Naive thymus-derived CD8-positive, alpha-beta T cell (primary cell): ENCODE measurements around the gene S100A13. TPM values are rescaled to one million over a fixed set of nuclear protein-coding genes. Genes with fewer than 3 reads are reported as not detected.
"Not testable (repeated sequence)": the region's sequence is repeated elsewhere in the genome, so short reads cannot be mapped to it uniquely, and the experiment has no call there.

Experiments used
- ATAC-seq, 2 donors: fragments of 150-1000 bp; cut with Tn5 transposase in 1 of 2; sonication (Bioruptor Pico), chemical (Tn5 transposase) in 1 of 2; 1 replicate in 1 of 2; 2 replicates in 1 of 2; pipeline ENCODE4 v1.10.0; 2021; ENCODE audit warnings: mild to moderate bottlenecking in 2 of 2, moderate library complexity in 2 of 2
- POLR2A ChIA-PET: fragments of 350-600 bp; sonication (Branson Sonifier 250); formaldehyde crosslinking; loops from one replicate; lab custom pipeline; 2021; ENCODE audit warnings: antibody characterized with exemption; lab: Charles Lee
- DNase-seq, 10 donors: peaks; one replicate each; pipeline versions ENCODE4 v3.0.0 to v3.0.0-alpha.2; 2020 to 2022
- H3K27ac Mint-ChIP-seq, 10 donors: one replicate each; pipeline ENCODE4 v1.8.0; 2020 to 2022; ENCODE audit warnings: mild to moderate bottlenecking in 10 of 10, mixed read lengths in 10 of 10, moderate library complexity in 4 of 10, inconsistent platforms in 1 of 10
- H3K27me3 Mint-ChIP-seq, 5 donors: one replicate each; pipeline ENCODE4 v1.8.0; 2021 to 2022; ENCODE audit warnings: mixed read lengths in 5 of 5
- H3K36me3 Mint-ChIP-seq, 3 donors: one replicate each; pipeline ENCODE4 v1.8.0; 2020 to 2022; ENCODE audit warnings: mixed read lengths in 3 of 3, mild to moderate bottlenecking in 2 of 3, inconsistent platforms in 1 of 3
- H3K4me1 Mint-ChIP-seq, 4 donors: one replicate each; pipeline ENCODE4 v1.8.0; 2021 to 2022; ENCODE audit warnings: mixed read lengths in 4 of 4
- H3K4me3 Mint-ChIP-seq, 10 donors: one replicate each; pipeline ENCODE4 v1.8.0; 2020 to 2022; ENCODE audit warnings: mild to moderate bottlenecking in 10 of 10, mixed read lengths in 10 of 10, moderate library complexity in 6 of 10, inconsistent platforms in 1 of 10
- H3K9me3 Mint-ChIP-seq, 9 donors: one replicate each; pipeline ENCODE4 v1.8.0; 2020 to 2022; ENCODE audit warnings: mixed read lengths in 9 of 9, mild to moderate bottlenecking in 3 of 9, inconsistent platforms in 1 of 9, moderate library complexity in 1 of 9
- polyA plus RNA-seq, 3 donors: library from polyadenylated mRNA; unstranded; fragments of 300-500 nt; fragmentation: Illumina TruSeq; gene quantifications; one replicate each; pipeline ENCODE4 v1.2.3, GENCODE V29; 2021
- total RNA-seq, 8 experiments: library from RNA in 2 of 8; stranded (reverse) in 2 of 8; gene quantifications; one replicate each; pipeline ENCODE4 v1.2.3 and lab custom pipeline; 2021 to 2026

Gene S100A13
- 1 to 10 TPM; 5.3 to 6.0 TPM for total RNA-seq
- 1 to 10 TPM in 2 of 3 donors, under 1 TPM in 1; 0.94 to 1.9 (median 1.1) TPM for polyA plus RNA-seq
- total RNA-seq (lab: John Stamatoyannopoulos, UW): 0.45 to 3.4 (median 1.7) reads per million in 6 experiments

GRCh38 chr1:153626904-153627714, at the start of gene S100A13:
TSS of gene S100A13 (minus strand) at chr1:153627505. CDS start at chr1:153626472, 1,033 bp downstream.
- Mint-ChIP-seq H3K27me3 (peaks cover 0 to 17% (median 11%) of the 10 kb centered on the region in 5 donors), H3K36me3 (no peaks in the 10 kb centered on the region), H3K9me3 (no peaks in the 10 kb centered on the region), H3K4me3 (peak within 1 kb of the TSS in 2 of 10 donors; percentile 36 to 48), H3K4me1 (peaks cover 7 to 16% (median 11%) of the 10 kb centered on the region in 4 donors), H3K27ac (peak within 1 kb of the TSS in 4 of 10 donors; percentile 6 to 44 (median 14))
- DNase-seq: no peak
- POLR2A ChIA-PET: interaction anchor here (0.6 kb wide), 1 partner anchor 41 kb away, joined by 3 read pairs; no protein-coding TSS in a partner anchor
- no peak for ATAC-seq

GRCh38 chr1:153673511-153673910, 46.2 kb upstream of the S100A13 start:
- DNase-seq (no peak), ATAC-seq (no peak)
- Mint-ChIP-seq H3K27ac (peak overlapping the region in 5 of 10 donors; percentile 1 to 52 (median 13)), H3K36me3 (peaks cover 3 to 17% (median 5%) of the 10 kb centered on the region in 3 donors), H3K27me3 (peaks cover 15 to 26% (median 17%) of the 10 kb centered on the region in 5 donors), H3K4me3 (peak overlapping the region in 8 of 10 donors; percentile 14 to 72 (median 60)), H3K4me1 (peaks cover 13 to 30% (median 23%) of the 10 kb centered on the region in 4 donors), H3K9me3 (no peaks in the 10 kb centered on the region)
- POLR2A ChIA-PET: interaction anchor here (1.6 to 1.9 kb wide), 2 partner anchors 8 to 313 kb away, joined by 4 to 6 read pairs; partner anchors contain the start of gene RAB13

GRCh38 chr1:153671628-153672353, 44.5 kb upstream of the S100A13 start:
- H3K4me3 Mint-ChIP-seq, H3K27me3 Mint-ChIP-seq: not testable (repeated sequence)

GRCh38 chr1:153670859-153671627, 43.7 kb upstream of the S100A13 start, which contains the start of gene ILF2:
TSS of gene ILF2 (minus strand) at chr1:153670993. CDS start at chr1:153670922, 71 bp downstream.
- peak; percentile 88 to 100 (median 97) for DNase-seq
- POLR2A ChIA-PET: interaction anchor here (0.5 to 2.8 kb wide), 18 partner anchors 9 to 319 kb away, joined by 3 to 18 read pairs (median 4); partner anchors contain the start of genes CHTOP, DENND4B, INTS3 and RPS27
- Mint-ChIP-seq H3K4me1 (peaks cover 6 to 32% (median 22%) of the 10 kb centered on the region in 4 donors), H3K4me3 (no peak within 1 kb of the TSS), H3K27ac (peak within 1 kb of the TSS in 2 of 10 donors; percentile 78 to 81), H3K27me3 (peaks cover 0 to under 1% (median 0%) of the 10 kb centered on the region in 5 donors), H3K9me3 (no peaks in the 10 kb centered on the region), H3K36me3 (peaks cover 4 to 42% (median 15%) of the 10 kb centered on the region in 3 donors)
- peak; percentile 90 to 91 for ATAC-seq

More at GRCh38 chr1:153671628-153672353, 44.5 kb upstream of the S100A13 start:
- peaks cover 6 to 32% (median 22%) of the 10 kb centered on the region in 4 donors for H3K4me1 Mint-ChIP-seq
- peak; percentile 38 to 42 for ATAC-seq
- peak overlapping the region in 5 of 10 donors; percentile 22 to 84 (median 78) for H3K27ac Mint-ChIP-seq
- H3K9me3 Mint-ChIP-seq: not testable (repeated sequence)
- peaks cover 4 to 34% (median 13%) of the 10 kb centered on the region in 3 donors for H3K36me3 Mint-ChIP-seq
- DNase-seq: peak in 5 of 10 donors; percentile 24 to 56 (median 36)
- POLR2A ChIA-PET: interaction anchor here (0.6 to 2.8 kb wide), 19 partner anchors 9 to 319 kb away, joined by 3 to 18 read pairs (median 4); partner anchors contain the start of genes CHTOP, DENND4B, INTS3 and RAB13

DNA sequence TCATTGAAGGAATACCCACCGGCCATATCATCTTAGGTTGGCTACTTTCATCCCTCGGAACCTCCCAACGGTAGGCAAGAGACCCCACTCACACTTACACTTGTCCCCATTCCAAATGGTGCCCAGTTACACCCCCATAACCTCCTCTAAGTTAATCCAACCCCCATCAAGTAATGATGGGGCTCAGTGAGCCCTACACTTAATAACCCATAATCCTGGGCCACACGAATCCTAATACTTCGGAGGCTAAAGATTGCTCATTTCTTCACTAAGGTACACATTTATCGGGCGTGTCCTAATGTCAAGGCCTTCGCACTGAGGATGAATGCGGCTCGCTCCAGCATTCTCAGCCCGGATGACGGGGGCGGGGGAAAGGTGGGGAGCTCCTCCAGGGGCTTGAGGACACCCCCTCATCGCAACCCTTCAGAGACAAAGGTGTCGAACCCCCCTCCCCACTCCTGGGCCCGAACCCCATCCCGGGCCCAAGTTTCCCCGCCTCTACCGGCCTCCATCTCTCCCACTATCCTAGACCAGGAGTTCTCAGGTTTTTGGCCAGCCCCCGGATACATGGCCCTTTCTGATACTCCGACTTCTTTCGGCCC, 43.1 kb upstream of the S100A13 start:
- Mint-ChIP-seq H3K27ac (no peak overlapping the region), H3K27me3 (no peaks in the 10 kb centered on the region), H3K36me3 (peaks cover 4 to 49% (median 17%) of the 10 kb centered on the region in 3 donors), H3K4me3 (no peak overlapping the region), H3K9me3 (no peaks in the 10 kb centered on the region), H3K4me1 (peaks cover 6 to 32% (median 22%) of the 10 kb centered on the region in 4 donors)
- ATAC-seq: no peak
- POLR2A ChIA-PET: interaction anchor here (0.5 to 2.8 kb wide), 14 partner anchors 8 to 320 kb away, joined by 3 to 18 read pairs (median 4); partner anchors contain the start of genes DENND4B, INTS3, RPS27 and S100A6
- DNase-seq: peak in 1 of 10 donors; percentile 29

DNA sequence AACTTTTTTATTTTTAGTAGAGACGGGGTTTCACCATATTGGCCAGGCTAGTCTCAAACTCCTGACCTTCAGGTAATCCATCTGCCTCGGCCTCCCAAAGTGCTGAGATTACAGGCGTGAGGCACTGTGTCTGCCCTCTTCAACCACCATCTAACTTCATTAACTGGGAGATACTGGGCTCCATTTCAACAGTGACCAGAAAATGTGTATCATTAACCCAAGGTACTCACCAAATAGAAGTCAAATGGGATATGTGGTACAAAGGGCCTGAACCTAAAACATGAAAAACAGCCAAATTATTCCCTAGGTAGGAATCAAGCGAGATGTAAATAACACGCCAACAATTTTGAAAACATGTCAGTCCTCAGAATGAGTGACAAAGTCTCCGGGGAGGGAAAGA, 42.3 kb upstream of the S100A13 start:
- H3K27ac Mint-ChIP-seq: peak overlapping the region in 3 of 10 donors; percentile 22 to 74 (median 40)
- H3K4me1 Mint-ChIP-seq: peaks cover 6 to 32% (median 22%) of the 10 kb centered on the region in 4 donors
- no peaks in the 10 kb centered on the region for H3K27me3 Mint-ChIP-seq
- H3K4me3 Mint-ChIP-seq: no peak overlapping the region
- POLR2A ChIA-PET: interaction anchor here (0.6 to 1.4 kb wide), 2 partner anchors 17 to 36 kb away, joined by 3 to 12 read pairs; partner anchors contain the start of gene CHTOP
- H3K9me3 Mint-ChIP-seq: no peaks in the 10 kb centered on the region
- DNase-seq (no peak), ATAC-seq (no peak)
- H3K36me3 Mint-ChIP-seq: peaks cover 4 to 56% (median 21%) of the 10 kb centered on the region in 3 donors

- not testable (repeated sequence) for DNase-seq, H3K9me3 Mint-ChIP-seq, H3K27me3 Mint-ChIP-seq, ATAC-seq
- Mint-ChIP-seq H3K4me3 (peak overlapping the region in 5 of 10 donors; percentile 5 to 72 (median 48)), H3K27ac (peak overlapping the region in 4 of 10 donors; percentile 22 to 71 (median 44)), H3K36me3 (peaks cover 4 to 66% (median 25%) of the 10 kb centered on the region in 3 donors), H3K4me1 (peaks cover 6 to 32% (median 22%) of the 10 kb centered on the region in 4 donors)
- POLR2A ChIA-PET: interaction anchor here (1.1 to 1.4 kb wide), 2 partner anchors 10 to 35 kb away, joined by 8 to 12 read pairs; partner anchors contain the start of genes CHTOP and SNAPIN
Measured at GRCh38 chr1:153668672-153669071, 41.4 kb upstream of the S100A13 start.

DNA sequence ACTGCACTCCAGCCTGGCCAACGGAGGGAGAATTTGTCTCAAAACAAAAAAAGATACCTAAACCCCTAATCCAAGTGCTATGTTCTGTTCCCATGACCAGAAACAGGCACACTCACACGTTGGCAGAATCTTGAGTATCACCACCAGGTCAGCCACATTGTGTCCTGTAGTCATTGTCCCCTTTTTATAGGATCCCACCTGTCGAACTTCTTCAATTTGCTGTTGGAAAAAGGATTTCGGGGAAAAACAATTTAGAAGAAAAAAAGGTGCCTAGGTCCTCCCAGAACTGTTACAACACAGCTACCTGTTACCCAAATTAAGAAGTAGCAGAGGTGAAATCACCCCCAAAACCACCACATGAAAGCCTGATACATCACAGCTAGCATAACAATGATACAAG, 40.1 kb upstream of the S100A13 start:
- ATAC-seq (no peak), DNase-seq (no peak)
- Mint-ChIP-seq H3K27me3 (no peaks in the 10 kb centered on the region), H3K27ac (peak overlapping the region in 5 of 10 donors; percentile 30 to 81 (median 57)), H3K9me3 (no peaks in the 10 kb centered on the region), H3K36me3 (peaks cover 4 to 78% (median 27%) of the 10 kb centered on the region in 3 donors), H3K4me3 (peak overlapping the region in 2 of 10 donors; percentile 3 to 30), H3K4me1 (peaks cover 6 to 32% (median 22%) of the 10 kb centered on the region in 4 donors)
- POLR2A ChIA-PET: interaction anchor here (0.8 to 2.0 kb wide), 4 partner anchors 9 to 71 kb away, joined by 3 to 6 read pairs (median 4); partner anchors contain the start of genes CHTOP and SNAPIN

DNA sequence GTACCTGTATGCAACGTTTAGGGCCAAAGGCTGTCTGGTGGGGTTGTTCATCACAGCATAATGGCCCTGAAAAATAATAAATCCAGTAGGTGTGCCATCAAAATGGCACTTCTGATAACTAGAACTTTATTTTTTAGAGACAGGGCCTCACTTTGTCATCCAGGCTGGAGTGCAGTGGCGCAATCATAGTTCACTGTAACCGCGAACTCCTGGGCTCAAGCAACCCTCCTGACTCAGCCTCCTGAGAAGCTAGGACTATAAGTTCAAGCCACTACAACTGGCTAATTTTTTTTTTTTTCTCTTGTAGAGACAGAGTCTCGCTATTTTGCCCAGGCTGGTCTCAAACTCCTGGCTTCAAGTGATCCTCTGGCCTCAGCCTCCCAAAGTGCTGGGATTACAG, 35.9 kb upstream of the S100A13 start:
- Mint-ChIP-seq H3K27ac (no peak overlapping the region), H3K36me3 (peaks cover 2 to 79% (median 29%) of the 10 kb centered on the region in 3 donors), H3K9me3 (no peaks in the 10 kb centered on the region), H3K4me1 (peaks cover 4 to 30% (median 16%) of the 10 kb centered on the region in 4 donors), H3K4me3 (no peak overlapping the region), H3K27me3 (no peaks in the 10 kb centered on the region)
- POLR2A ChIA-PET: no interaction called here
- no peak for ATAC-seq
- DNase-seq: no peak

DNA sequence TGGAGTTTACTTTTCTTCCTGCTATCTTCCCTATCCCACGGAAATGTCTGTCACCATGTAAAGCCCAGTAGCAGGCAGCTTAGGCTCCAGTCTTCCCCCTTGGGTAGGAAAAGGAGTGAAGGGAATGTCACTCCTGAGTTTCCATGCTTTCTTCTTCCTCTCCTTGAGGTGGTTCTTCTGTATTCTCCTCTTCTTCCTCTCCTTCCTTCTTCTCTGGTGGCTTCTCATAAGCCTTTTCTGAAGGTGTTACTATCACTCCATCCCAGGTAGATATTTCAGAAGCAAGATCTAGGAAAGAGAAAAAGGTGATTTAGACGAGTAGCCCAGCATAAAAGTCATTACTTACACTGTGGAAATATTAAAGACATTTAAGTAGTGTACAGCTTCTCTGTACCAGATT, 35.0 kb upstream of the S100A13 start:
- Mint-ChIP-seq H3K36me3 (peaks cover 0 to 70% (median 21%) of the 10 kb centered on the region in 3 donors), H3K27me3 (no peaks in the 10 kb centered on the region), H3K4me1 (peaks cover 0 to 21% (median 12%) of the 10 kb centered on the region in 4 donors), H3K27ac (peak overlapping the region in 3 of 10 donors; percentile 1 to 55 (median 20)), H3K4me3 (peak overlapping the region in 1 of 10 donors; percentile 24), H3K9me3 (no peaks in the 10 kb centered on the region)
- no peak for ATAC-seq
- POLR2A ChIA-PET: interaction anchor here (0.9 to 1.5 kb wide), 2 partner anchors 9 to 28 kb away, joined by 3 to 7 read pairs; partner anchors contain the start of genes CHTOP and ILF2
- no peak for DNase-seq
